HG02610 (cell line): Measurements from ENCODE around the gene MUSK.
"Not testable (repeated sequence)": the region's sequence is repeated elsewhere in the genome, so short reads cannot be mapped to it uniquely, and the experiment has no call there.

Experiments used
- ATAC-seq: cut with Tn5 transposase; IDR thresholded peaks from one replicate; pipeline ENCODE4 v1.9.1; 2021; ENCODE audit warnings: mild to moderate bottlenecking, moderate library complexity; ENCODE audit not compliant: unreplicated experiment

The MUSK gene

DNA sequence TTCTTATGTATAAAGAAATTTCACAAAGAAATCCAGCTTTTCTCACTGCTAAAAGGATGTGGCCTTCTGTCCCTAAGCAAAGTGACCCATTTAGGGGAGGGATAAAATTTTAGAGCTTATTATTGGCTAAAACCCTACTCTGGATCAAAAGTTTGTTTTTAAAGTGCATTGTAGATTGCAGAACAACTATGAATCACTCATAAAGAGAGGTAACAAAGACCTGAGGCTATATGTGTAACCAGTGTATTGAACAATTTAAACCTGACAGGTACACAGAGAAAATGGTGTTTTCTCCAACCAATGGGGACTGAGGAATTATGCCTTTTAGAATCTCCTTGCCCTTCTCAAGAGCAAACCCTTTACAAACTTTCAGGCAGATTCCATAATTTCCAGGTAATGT is 86.6 kb downstream of the MUSK start:
- no peak for ATAC-seq

DNA sequence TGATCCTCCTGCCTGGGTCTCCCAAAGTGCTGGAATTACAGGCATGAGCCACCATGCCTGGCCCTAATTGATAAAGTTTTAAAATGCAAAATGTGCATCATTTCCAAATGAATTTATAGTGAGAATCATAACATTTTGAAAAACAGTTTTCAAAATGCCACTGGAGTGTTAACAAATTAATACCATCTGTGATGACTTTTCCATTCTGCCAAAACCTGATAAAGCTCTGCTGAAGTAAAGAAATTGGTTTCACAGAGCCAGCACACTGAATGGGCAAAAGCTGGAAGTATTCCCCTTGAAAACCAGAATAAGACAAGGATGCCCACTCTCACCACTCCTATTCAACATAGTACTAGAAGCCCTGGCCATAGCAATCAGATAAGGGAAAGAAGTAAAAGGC is 89.6 kb downstream of the MUSK start:
- ATAC-seq, result no peak

DNA sequence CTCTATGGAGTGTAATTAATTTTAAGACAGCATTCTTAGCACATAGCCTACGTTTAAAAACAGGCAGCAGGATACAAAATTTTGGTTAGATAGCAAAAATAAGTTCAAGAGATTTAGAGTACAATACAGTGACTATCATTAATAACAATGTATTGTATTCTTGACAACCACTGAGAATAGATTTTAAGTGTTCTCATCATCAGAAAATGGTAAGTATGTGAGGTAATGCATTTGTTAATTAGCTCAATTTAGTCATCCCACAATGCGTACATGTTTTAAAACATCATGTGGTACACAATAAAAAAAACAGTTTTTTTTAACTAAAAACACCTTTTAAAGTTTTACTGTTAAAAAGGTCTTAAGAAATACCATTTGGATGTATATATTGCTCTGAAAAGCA is 94.2 kb downstream of the MUSK start:
- no peak for ATAC-seq

DNA sequence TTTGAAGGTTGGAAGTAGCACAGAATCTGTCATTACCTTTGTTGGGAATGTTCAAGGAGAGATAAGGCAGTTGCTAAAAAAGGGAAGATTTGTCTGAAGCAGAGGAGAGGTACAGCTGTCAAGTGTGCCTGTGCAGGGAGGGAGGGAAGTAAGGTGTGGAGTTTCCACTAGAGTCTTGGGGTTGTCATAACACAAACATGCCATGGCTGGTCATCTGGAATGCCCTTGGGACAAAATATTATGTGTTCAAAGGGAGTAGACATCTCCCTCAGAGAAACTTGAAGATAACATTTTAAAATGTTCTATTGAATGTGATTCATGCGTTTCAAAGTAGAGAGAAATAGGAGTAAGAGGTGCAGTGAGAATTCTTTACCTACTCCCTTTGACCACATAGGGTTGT is 95.0 kb downstream of the MUSK start:
- no peak for ATAC-seq

DNA sequence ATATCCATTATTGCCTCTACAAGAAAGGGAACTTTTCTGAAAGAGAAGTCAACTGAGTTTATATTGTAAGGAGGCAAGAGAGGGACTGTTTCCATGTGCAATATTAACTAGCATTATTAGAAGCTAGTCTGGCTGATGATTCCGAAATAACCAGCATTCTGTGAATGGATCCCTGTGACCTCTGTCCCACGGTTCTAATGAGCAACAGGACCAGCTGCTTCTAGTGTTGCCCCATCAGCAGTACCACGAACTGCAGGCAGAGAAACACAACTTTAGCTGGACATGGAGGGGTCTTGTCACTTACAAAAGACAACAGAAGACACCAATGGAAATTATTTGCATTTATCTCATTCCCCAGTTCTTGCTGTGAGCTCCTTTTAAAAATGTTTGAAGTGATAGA is 95.4 kb downstream of the MUSK start:
- ATAC-seq, result no peak

DNA sequence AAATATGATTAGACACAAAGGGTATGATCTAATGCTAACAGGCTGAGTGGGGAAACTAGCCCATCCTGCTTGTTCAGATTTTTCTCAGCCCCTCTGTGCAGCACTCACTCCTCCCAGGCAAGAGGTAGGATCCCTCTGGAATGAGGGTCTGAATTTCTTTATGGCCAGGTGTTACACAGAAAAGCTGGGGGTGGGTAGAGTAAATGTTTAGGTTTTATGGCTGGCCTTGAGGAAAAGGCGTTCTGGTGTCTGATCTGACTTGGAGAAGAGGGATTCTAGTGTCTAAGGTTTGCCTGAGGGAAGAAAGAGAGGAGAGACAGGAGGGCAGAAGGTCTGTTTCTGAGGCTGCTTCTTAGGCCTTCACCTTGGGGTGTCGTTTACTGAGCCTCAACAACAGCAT is 97.3 kb downstream of the MUSK start:
- no peak for ATAC-seq

DNA sequence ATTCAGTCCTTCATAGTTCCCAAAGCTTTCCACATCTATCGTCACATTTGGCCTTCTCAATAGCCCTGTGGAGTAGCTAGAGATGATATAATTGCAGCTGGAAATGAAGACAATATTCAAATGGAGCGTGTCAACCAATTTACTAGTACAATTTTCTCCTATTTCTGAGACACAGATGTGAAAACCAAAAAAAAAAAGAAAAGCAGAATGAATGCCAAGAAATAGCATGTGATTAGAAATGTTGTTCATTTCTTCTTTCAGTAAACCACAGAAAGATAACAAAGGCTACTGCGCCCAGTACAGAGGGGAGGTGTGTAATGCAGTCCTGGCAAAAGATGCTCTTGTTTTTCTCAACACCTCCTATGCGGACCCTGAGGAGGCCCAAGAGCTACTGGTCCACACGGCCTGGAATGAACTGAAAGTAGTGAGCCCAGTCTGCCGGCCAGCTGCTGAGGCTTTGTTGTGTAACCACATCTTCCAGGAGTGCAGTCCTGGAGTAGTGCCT is 99.0 kb downstream of the MUSK start:
- ATAC-seq, result no peak

DNA sequence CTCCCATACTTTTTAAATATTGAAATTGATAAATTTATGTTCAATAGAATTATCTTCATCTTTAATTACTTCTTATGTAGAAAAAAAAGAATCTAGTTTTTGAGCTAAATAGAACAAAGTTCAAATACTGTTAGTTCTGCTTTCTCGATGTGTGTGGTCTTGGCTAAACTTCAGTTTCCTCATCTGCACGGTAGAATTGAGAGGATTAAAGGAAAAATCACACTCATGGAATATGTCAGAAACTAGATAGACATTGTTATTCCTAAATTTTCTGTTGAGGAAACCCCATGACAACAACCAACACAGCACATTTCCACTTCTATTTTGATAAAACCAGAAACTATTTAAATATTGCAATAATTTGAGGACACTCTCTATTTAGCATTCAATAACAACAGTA is 100.3 kb downstream of the MUSK start:
- ATAC-seq, result no peak

DNA sequence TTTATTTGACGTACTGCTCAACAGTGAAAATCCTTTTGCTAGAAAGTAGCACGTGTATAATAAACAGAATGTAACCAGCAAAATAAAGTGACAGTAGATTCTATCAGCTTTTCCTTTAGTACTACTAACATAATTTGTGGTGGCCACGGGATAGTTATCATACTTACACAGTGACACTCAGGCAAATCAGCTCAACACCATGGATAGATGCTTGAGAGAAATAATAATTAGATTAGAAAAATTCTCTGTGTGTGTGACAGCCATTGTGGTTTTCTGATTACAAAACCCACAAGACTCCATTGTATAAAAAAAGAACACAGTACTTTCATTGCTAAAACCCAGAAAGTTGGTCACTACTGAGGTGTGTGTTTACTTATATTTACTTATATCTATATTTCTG is 101.1 kb downstream of the MUSK start:
- ATAC-seq, result no peak

DNA sequence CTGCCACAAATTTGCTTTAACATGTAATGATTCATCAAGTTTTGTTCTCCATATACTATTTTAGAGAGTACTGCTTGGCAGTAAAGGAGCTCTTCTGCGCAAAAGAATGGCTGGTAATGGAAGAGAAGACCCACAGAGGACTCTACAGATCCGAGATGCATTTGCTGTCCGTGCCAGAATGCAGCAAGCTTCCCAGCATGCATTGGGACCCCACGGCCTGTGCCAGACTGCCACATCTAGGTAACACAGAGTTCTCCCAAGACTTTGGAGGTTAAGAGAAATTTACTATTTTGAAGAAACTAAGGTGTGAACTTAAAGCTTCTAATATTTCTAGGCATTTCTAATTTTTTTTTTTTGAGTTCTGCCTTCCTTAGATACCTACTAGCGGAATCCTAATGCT is 107.1 kb downstream of the MUSK start:
- ATAC-seq, result no peak

DNA sequence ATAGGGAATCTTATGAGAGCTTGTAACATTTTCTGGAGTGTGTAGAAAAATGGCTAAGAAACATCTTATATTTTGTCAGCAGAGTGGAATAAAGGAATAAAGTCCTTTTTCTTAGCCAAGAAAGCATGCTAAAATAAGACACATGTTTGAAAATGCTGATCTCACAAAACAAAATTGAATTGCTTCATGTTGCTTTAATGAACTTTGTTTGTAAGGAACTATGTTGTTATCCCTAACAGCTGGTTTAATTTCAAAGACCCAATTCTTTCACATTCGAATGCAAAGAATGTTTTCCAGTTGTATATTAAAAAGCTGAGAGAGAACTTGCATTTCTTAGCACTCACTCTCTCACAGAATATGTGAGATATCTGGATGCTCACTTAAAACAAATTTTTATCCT is 107.6 kb downstream of the MUSK start:
- no peak for ATAC-seq

DNA sequence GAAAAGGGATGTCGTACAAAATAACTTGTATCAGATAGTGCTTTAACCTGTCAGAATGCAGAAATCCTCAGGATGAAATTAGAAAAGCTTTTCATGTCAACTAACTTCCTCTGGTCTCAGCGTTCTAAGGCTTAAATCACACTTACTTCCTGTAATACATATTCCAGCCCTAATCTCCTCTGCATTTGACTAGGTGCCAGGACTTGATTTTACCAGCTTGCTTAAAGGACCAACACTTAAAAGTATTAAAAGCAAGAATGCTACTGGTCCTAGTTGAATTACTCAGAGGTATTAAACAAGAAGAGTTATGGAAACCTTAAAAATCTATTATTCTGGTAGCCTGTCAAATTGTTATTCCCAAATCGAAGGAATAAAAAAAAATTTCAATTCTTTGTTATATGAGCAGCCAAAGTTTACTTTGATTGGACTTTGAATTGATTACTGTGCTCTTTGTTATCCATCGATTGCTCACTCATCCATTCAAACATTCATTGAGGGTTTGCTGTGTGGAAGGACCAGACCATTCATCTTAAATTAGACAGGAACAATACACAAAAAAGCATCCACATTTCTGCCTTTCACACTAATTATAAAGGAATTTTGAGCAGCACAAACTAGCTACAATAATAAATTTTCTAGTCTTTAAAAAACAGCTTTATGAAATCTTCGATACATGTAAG is 108.7 kb downstream of the MUSK start:
- ATAC-seq, result no peak

DNA sequence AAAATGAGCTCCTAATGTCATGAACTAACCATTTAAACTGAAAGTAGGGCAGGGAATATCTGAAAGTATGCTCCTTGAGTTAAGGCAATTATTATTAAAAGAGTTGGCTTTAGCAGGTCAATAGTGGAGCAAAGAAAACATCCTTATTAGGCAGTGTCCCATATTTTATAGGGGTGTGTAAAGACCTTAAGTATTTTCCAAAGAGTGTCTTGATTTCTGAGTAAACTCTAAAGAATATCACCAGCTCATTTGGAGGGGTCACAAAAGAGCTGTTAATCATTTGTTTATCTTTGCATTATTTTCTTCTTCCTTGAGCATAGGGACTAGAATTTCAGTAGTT is 109.3 kb downstream of the MUSK start:
- no peak for ATAC-seq

DNA sequence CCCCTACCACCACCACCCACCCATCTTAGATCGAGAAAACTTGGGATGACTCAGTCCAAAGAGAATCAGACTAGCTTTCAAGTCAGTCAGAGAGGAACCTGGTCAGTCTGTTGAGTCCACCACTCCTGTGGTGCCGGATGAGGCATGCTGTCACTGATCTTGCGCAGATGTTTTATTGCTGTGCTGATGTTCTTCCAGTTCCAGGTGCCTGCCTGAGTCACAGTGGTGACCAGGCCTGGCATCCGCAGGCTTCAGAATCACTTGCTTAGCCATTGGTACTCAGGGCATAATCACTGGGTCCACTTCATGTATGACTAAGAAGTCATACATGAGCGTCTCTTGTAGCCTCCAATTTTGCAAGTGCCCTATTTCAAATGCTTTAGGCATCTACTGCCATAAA is 114.1 kb downstream of the MUSK start:
- ATAC-seq, result no peak

DNA sequence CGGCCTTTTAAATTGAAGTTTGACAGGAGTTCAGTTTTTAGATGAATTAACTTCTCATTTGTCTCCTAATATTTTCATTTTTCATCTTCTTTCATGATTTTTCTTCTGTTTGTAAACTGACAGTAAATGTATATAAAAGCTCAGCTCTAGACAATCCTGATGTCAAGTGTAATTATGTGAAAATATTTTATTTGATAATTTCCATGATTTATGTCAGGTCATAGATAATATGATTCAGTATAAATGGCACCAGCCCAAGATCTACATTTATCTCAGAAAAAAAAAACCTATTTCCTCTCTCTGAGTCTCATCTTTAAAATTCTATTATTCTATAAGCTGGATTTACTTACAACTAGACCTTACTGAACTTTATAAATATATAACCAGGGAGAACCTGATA is 115.7 kb downstream of the MUSK start:
- ATAC-seq, result no peak

DNA sequence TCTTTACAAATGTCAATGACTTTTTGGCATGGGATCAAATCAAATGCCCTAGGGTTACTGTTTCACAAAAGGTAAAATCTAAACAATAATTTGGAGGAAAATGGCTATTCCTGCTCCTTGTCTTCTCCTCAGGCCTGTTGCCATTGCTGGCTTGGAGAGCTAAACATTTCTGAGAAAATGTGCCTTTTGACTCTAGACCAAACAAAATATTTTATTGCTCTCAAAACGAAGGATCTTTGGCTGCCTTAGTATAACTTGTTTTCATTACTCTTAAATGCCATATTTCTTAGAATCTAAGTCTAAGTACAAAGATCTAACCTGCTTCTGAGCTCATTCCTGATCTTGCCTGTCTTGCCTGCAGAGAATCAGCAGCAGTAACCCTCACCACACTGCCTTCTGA is 116.6 kb downstream of the MUSK start:
- no peak for ATAC-seq

DNA sequence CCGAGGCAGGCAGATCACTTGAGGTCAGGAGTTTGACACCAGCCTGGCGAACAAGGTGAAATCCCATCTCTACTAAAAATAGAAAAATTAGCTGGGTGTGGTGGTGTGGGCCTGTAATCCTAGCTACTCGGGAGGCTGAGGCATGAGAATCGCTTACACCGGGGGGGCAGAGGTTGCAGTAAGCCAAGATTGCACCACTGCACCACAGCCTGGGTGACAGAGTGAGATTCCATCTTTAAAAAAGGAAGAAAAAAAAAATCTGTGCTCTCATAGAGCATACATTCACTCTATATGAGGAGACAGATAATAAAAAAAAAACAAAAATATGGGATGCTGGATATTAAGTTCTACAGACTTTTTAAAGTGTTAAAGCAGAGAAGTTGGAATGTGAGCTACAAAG is 119.8 kb downstream of the MUSK start:
- not testable (repeated sequence) for ATAC-seq

DNA sequence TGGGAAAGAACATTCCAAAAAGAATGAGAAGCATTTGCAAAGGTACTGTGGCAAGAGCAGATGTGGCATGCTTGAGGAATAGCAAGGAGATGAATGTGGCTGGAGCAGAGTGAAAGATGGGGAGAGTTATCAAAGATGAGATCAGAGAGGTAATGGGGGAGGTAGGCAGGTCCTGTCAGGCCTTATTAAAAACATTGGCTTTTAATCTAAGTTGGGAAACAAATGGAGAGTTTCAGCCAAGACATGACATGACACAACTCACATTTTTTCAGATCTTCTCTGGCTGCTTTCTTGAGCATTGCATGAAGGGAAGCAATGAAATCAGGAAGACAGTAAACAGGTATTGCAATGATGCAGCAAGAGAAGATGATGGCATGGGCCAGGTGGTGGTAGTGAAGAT is 120.3 kb downstream of the MUSK start:
- no peak for ATAC-seq

DNA sequence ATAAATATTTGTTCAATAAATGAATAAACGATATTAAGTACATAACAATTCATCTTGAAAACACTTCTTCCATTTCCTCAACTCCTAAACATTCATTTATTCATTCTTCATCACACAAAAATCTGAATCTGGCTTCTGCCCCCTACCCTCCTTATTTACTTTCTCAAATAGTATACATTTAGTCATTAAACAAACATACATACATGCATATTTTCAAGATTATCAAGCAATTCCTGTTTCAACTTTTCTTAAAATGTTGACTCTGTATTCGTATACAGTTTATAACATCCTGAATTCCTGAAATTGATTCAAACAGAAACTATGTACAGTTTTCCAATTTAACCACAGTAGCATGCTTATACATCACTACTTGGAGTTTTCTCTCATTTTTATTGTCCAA is 129.0 kb downstream of the MUSK start:
- no peak for ATAC-seq

DNA sequence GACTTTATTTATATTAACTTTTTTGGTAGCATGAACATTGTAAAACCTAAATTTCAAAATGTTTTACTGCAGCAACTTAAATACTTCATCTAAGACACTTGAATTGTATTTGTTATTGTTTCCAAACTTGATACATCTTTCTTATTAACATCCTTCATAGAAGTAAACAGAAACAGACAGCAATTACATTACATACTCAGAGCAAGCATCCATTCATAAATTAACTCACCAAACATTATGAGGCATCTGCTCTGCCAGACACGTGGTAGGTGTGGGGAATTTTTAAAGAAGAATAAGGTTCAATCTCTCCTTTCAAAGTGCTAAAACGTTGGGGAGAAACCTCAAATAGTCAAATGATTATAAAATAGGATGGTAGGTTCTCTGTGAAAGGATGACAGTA is 130.8 kb downstream of the MUSK start:
- ATAC-seq, result no peak

DNA sequence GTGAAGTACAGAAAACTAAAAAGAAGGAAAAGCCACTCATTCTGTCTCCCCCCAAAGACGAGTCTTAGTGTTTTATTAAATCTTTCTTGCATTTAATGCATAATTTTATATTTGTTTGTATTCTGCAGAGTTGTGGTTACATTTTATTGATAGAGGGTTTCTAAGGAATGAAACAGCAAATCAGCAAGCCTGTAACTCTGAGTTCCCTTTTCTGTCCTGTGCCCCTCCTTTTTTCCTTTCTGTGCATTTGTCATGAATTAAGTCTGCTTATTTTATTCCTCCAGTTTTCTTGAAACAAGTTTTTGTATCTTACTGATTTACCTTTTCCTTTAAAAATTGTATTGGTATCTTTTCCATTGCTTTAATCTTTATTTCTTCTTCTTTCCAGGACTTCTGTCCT is 132.8 kb downstream of the MUSK start:
- no peak for ATAC-seq

DNA sequence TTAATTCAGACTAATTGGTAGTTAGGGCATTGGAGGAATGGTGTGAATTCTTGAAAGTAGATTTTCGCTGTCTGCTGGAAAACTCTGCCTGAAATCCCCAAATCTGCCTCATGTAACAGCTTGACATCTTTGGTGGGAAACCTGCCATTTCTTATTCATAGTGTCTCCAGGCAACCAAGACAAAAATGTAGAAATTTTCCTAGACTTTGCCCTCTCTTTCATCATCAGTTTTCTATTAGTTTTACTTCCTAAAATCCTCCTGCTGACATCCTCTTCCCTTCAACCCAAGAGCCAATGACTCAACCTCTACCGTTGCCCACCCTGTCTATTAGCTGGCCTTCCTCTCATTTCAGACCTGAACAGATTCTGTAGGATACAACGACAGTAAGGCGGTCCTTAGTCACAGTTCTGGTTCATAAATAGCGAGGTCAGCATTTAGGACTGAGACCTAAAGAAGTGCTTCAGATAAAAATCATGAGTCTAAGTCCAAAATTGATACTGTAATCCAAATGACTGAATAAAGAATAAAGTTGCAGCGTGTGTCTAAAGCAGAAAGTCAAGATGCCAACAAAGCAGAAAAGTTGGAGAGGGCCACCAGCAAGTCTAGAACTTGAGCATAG is 133.9 kb downstream of the MUSK start:
- no peak for ATAC-seq

DNA sequence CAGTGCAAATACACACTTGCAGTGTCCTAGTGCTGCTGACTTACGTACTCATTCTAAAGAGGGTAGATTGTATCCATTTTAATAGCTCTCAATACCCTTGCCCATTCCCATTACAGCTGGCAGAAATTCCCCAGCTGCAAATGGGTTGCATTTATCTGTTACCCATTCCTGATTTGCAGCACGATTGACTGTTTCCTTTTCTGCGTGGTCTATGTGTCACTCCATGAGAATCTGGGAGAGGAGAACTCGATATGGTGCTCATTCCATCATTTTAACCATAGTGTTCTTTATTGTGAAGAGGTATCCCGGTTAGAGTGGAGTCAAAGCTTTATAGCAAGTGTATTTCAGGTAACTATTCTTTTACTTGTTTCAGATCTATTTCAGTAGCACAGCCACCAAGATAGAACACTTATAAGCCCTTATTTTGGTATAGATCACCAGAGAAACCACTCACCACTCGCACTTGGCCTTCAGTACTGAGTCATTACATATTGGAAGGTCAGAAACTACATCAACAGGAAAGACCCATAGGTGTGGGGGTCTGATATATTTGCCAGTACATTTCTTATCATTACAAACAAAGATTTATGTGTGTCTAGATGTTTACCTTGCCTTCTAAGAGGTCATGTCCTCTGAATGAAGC is 139.5 kb downstream of the MUSK start:
- ATAC-seq, result peak; percentile 69
